Tibial nerve (tissue), 3 donors: Measurements from ENCODE around the gene LANCL2.

Experiments
- POLR2A ChIP-seq, 2 donors: fragments of 450-650 bp; IDR thresholded peaks; one replicate each; pipeline ENCODE4 v1.6.1; 2017; ENCODE audit warnings: antibody characterized with exemption in 2 of 2, mild to moderate bottlenecking in 2 of 2, moderate library complexity in 2 of 2
- TF ChIP-seq, protein P1 (sequence below), 5 experiments: fragments of 200-600 bp in 3 of 5; fragments of 450-650 bp in 2 of 5; sonication (generic) in 3 of 5; IDR thresholded peaks; one replicate each; pipeline ENCODE4 v1.5.1; 2016 to 2019; ENCODE audit warnings: antibody characterized with exemption in 5 of 5, mild to moderate bottlenecking in 3 of 5, moderate library complexity in 2 of 5

DNA sequence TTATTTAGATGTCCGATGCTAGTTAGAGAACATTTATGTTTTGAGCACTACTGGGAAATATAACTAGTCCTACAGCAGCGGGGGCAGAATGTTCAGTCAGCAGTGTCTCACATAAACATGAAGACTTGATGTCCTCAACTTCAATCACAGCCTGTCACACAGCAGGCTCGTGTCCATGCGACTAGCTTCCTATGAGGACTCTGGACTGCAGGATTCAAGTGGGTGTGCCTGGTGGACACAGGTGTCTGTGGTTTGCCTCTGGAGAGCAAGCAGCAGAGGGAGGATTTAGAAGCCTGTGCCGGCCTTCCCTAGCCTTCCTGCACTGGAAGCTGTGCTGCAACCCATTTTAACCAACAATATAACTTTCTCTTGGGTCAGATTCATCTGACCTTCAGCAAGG is 30.0 kb upstream of the LANCL2 start:
- TF ChIP-seq, protein P1, sequence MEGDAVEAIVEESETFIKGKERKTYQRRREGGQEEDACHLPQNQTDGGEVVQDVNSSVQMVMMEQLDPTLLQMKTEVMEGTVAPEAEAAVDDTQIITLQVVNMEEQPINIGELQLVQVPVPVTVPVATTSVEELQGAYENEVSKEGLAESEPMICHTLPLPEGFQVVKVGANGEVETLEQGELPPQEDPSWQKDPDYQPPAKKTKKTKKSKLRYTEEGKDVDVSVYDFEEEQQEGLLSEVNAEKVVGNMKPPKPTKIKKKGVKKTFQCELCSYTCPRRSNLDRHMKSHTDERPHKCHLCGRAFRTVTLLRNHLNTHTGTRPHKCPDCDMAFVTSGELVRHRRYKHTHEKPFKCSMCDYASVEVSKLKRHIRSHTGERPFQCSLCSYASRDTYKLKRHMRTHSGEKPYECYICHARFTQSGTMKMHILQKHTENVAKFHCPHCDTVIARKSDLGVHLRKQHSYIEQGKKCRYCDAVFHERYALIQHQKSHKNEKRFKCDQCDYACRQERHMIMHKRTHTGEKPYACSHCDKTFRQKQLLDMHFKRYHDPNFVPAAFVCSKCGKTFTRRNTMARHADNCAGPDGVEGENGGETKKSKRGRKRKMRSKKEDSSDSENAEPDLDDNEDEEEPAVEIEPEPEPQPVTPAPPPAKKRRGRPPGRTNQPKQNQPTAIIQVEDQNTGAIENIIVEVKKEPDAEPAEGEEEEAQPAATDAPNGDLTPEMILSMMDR (IDR thresholded peaks at IDR 0.05): no peak
- TF ChIP-seq POLR2A (IDR thresholded peaks at IDR 0.05): no peak
